IMR-90 (cell line): ENCODE results near the gene RNF217. TPM values are rescaled to one million over a fixed set of nuclear protein-coding genes. Genes with fewer than 3 reads are reported as not detected.
A peak's percentile ranks its signal among the peaks of the same experiment; 100 is the strongest.
"Not testable (repeated sequence)": the region's sequence is repeated elsewhere in the genome, so short reads cannot be mapped to it uniquely, and the experiment has no call there.

Experiments used
- ATAC-seq: fragments of 200-7000 bp; cut with Tn5 transposase; 2 replicates; pipeline ENCODE4 v1.9.1; 2020; ENCODE audit warnings: low read depth, mild to moderate bottlenecking, moderate library complexity
- BruUV-seq: library from RNA; stranded (reverse); fragments of 400-500 nt; replicated peaks from 2 replicates; lab custom pipeline; 2021; lab: Mats Ljungman, UMichigan
- CTCF ChIA-PET: fragments of 300-600 bp; formaldehyde crosslinking; extraction: SDS; loops from one replicate; lab custom pipeline; 2021; ENCODE audit warnings: antibody characterized with exemption; lab: Yijun Ruan, JAX
- POLR2A ChIA-PET: fragments of 300-600 bp; sonication (Branson Sonifier 250); formaldehyde crosslinking; loops from one replicate; lab custom pipeline; 2022; ENCODE audit warnings: antibody characterized with exemption; ENCODE audit not compliant: unreplicated experiment; lab: Charles Lee
- DNase-seq: peaks from one replicate; pipeline ENCODE4 v3.0.0; 2013
- H2AFZ ChIP-seq: replicated peaks from 2 replicates; pipeline ENCODE3; 2013; ENCODE audit warnings: low read length, mild to moderate bottlenecking; ENCODE audit not compliant: poor library complexity
- H2AK5ac ChIP-seq: 2 replicates; pipeline ENCODE4 v1.6.1; 2013; ENCODE audit warnings: low read depth, low read length, inconsistent platforms
- H2AK9ac ChIP-seq: replicated peaks from 2 replicates; pipeline ENCODE3; 2013; ENCODE audit warnings: mild to moderate bottlenecking, low read depth, low read length, moderate library complexity; ENCODE audit not compliant: poor library complexity
- H2BK120ac ChIP-seq: 2 replicates; pipeline ENCODE4 v1.6.1; 2013; ENCODE audit warnings: low read depth, low read length, inconsistent platforms
- H2BK15ac ChIP-seq: 3 replicates; pipeline ENCODE4 v1.6.1; 2013; ENCODE audit warnings: low read depth, low read length, inconsistent platforms
- H2BK20ac ChIP-seq: 2 replicates; pipeline ENCODE4 v1.6.1; 2013; ENCODE audit warnings: low read depth, mild to moderate bottlenecking, inconsistent platforms, low read length, moderate library complexity
- H2BK5ac ChIP-seq: 2 replicates; pipeline ENCODE4 v1.6.1; 2013; ENCODE audit warnings: mild to moderate bottlenecking, low read depth, low read length, inconsistent platforms; ENCODE audit not compliant: poor library complexity, severe bottlenecking
- H3K14ac ChIP-seq: replicated peaks from 2 replicates; pipeline ENCODE4 v1.6.1; 2013; ENCODE audit warnings: low read depth, low read length, inconsistent platforms
- H3K18ac ChIP-seq: 2 replicates; pipeline ENCODE4 v1.6.1; 2013; ENCODE audit warnings: low read depth, low read length, control low read depth
- H3K23ac ChIP-seq: 2 replicates; pipeline ENCODE4 v1.6.1; 2013; ENCODE audit warnings: low read depth, low read length, inconsistent platforms
- H3K27ac ChIP-seq: 2 replicates; pipeline ENCODE4 v1.5.1; 2013; ENCODE audit warnings: mild to moderate bottlenecking, control low read depth, low read length; ENCODE audit not compliant: insufficient read depth
- H3K27me3 ChIP-seq: 2 replicates; pipeline ENCODE4 v1.6.1; 2013; ENCODE audit warnings: low read length; ENCODE audit not compliant: control insufficient read depth, insufficient read depth
- H3K36me3 ChIP-seq: 2 replicates; pipeline ENCODE4 v1.6.1; 2013; ENCODE audit warnings: low read length, mixed read lengths; ENCODE audit not compliant: control insufficient read depth, insufficient read depth
- H3K4ac ChIP-seq: 2 replicates; pipeline ENCODE4 v1.6.1; 2013; ENCODE audit warnings: low read depth, low read length, inconsistent platforms
- H3K4me1 ChIP-seq: 2 replicates; pipeline ENCODE4 v1.6.1; 2013; ENCODE audit warnings: low read length, mixed read lengths; ENCODE audit not compliant: control insufficient read depth, insufficient read depth
- H3K4me2 ChIP-seq: 2 replicates; pipeline ENCODE4 v1.6.1; 2013; ENCODE audit warnings: low read depth, mild to moderate bottlenecking, control low read depth, low read length, moderate library complexity
- H3K4me3 ChIP-seq: 2 replicates; pipeline ENCODE4 v1.5.1; 2013; ENCODE audit warnings: low read depth, mild to moderate bottlenecking, control low read depth, low read length, moderate library complexity; ENCODE audit not compliant: insufficient read depth
- H3K56ac ChIP-seq: 2 replicates; pipeline ENCODE4 v1.6.1; 2013; ENCODE audit warnings: low read length, inconsistent platforms; ENCODE audit not compliant: insufficient read depth; ENCODE audit errors: extremely low read depth
- H3K79me1 ChIP-seq, 2 experiments: 2 replicates each; pipeline ENCODE4 v1.6.1; 2013; ENCODE audit warnings: low read length in 2 of 2, inconsistent platforms in 1 of 2, low read depth in 1 of 2
- H3K9ac ChIP-seq: 2 replicates; pipeline ENCODE4 v1.6.1; 2013; ENCODE audit warnings: low read depth, low read length, control low read depth
- H3K9me1 ChIP-seq: 2 replicates; pipeline ENCODE4 v1.6.1; 2013; ENCODE audit warnings: low read length, inconsistent platforms; ENCODE audit not compliant: insufficient read depth
- H3K9me3 ChIP-seq: 2 replicates; pipeline ENCODE4 v1.6.1; 2013; ENCODE audit warnings: low read length; ENCODE audit not compliant: control insufficient read depth, insufficient read depth
- H4K20me1 ChIP-seq: 2 replicates; pipeline ENCODE4 v1.6.1; 2013; ENCODE audit warnings: low read length, inconsistent platforms; ENCODE audit not compliant: insufficient read depth
- H4K5ac ChIP-seq: 2 replicates; pipeline ENCODE4 v1.6.1; 2013; ENCODE audit warnings: mild to moderate bottlenecking, low read depth, low read length, control low read depth
- H4K8ac ChIP-seq, 2 experiments: 2 replicates each; pipeline ENCODE4 v1.6.1; 2013; ENCODE audit warnings: low read depth in 2 of 2, low read length in 2 of 2, control low read depth in 1 of 2, inconsistent platforms in 1 of 2
- H4K91ac ChIP-seq: 2 replicates; pipeline ENCODE4 v1.6.1; 2013; ENCODE audit warnings: low read depth, low read length, inconsistent platforms; ENCODE audit not compliant: insufficient read depth
- FOS ChIP-seq: fragments of 150-350 bp; IDR thresholded peaks from 2 replicates; pipeline ENCODE4 v1.6.1; 2016; ENCODE audit warnings: low read depth, low read length
- WGBS, 2 experiments: methylation state at CpG; one replicate each; pipeline versions ENCODE4 v1.1.5 to v1.1.7; 2013; ENCODE audit warnings: missing lambda C conversion rate in 2 of 2; ENCODE audit not compliant: insufficient read length in 1 of 2; ENCODE audit errors: extremely low coverage in 2 of 2; 5-methylcytosine and 5-hydroxymethylcytosine counted together
- dilution Hi-C: fragments of 300-500 bp; cut with HindIII; formaldehyde crosslinking; loops from one replicate; pipeline ENCODE4 v1.14.3; 2018; ENCODE audit warnings: low sequenced_read_pairs; ENCODE audit not compliant: unreplicated experiment
- in situ Hi-C: fragments of 300-500 bp; cut with MboI; formaldehyde crosslinking; loops from 3 replicates; pipeline ENCODE4 v1.14.3; 2019; ENCODE audit warnings: low sequenced_read_pairs, inconsistent platforms, mixed read lengths
- intact Hi-C: fragments of 100-400 bp; cut with micrococcal nuclease; formaldehyde crosslinking; loops from 2 replicates; pipeline ENCODE4 v1.10.0; 2022
- polyA plus RNA-seq, 3 experiments: library from polyadenylated mRNA; depleted of rRNA; stranded (reverse); fragments of >200 nt; gene quantifications; 2 replicates each; pipeline ENCODE4 v1.2.3, GENCODE V29; 2012; ENCODE audit warnings: low replicate concordance in 1 of 3
- total RNA-seq: library from RNA; depleted of rRNA; stranded (reverse); fragments of >200 nt; gene quantifications from 2 replicates; pipeline ENCODE4 v1.2.3, GENCODE V29; 2012

The RNF217 gene
- total and polyA plus RNA-seq, 2 of the 4 experiments (the other 2 are of a cell fraction): 11.7 to 20.4 TPM

DNA sequence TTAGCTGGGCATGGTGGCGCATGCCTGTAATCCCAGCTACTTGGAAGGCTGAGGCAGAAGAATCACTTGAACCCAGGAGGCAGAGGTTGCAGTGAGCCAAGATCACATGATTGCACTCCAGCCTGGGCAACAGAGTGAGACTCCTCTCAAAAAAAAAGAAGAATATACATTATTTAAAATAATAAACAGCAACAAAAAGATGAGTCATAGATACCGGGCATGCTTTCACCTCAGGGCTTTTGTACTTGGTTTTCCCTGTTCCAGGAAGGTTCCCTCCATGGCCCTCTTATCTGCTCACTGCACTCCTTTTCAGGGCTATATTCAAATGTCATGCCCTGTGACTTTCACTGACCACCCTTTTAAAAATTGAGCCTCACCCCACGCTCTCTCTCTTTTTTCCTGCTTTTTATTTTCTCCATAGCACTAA is 3.2 kb downstream of the RNF217 start:
- H3K23ac ChIP-seq, H3K9ac ChIP-seq, H2BK15ac ChIP-seq, H3K9me1 ChIP-seq, H2AK5ac ChIP-seq, POLR2A ChIA-PET, H3K9me3 ChIP-seq, BruUV-seq, H3K56ac ChIP-seq, H2AK9ac ChIP-seq, H3K36me3 ChIP-seq, H3K27me3 ChIP-seq, H3K4me1 ChIP-seq, dilution Hi-C loops, H2BK20ac ChIP-seq, H3K14ac ChIP-seq, ATAC-seq, H2AFZ ChIP-seq, H3K4me3 ChIP-seq: not testable (repeated sequence)
- Histone ChIP-seq H4K20me1 (peaks cover 31% of the 10 kb centered on the region; the same call in 1 of the 2 replicates), H2BK120ac (peak overlapping the region; percentile 0; the same call in 1 of the 2 replicates), H3K4me2 (peak overlapping the region; percentile 82), H2BK5ac (peak overlapping the region; percentile 76), H4K91ac (peak overlapping the region; percentile 43; the same call in 1 of the 2 replicates), H3K18ac (peak overlapping the region; percentile 48; the same call in 1 of the 2 replicates), H4K8ac (0 out of 4 replicates have a peak overlapping the region, but pooled peaks of 1 of the 2 experiments have one; percentile 57), H4K5ac (peak overlapping the region; percentile 8; the same call in 1 of the 2 replicates), H3K27ac (peak overlapping the region; percentile 50; the same call in 1 of the 2 replicates), H3K4ac (peak overlapping the region; percentile 48), H3K79me1 (peaks cover 13 to 55% of the 10 kb centered on the region in 2 experiments)
- WGBS, 2 experiments: 0% methylated on average over 1 of the region's 3 CpGs; no CpG with 5 or more reads in 1 of the 2 experiments
- in situ Hi-C loops: loop anchor here (25.0 kb wide), 1 partner anchor 147 kb away; no protein-coding TSS in a partner anchor
- DNase-seq: peak; percentile 39
- CTCF ChIA-PET: interaction anchor here (0.7 kb wide), 1 partner anchor 94 kb away, joined by 3 read pairs; no protein-coding TSS in a partner anchor
- peak; percentile 59 for TF ChIP-seq FOS
- intact Hi-C loops: loop anchor here (2.0 kb wide), 1 partner anchor 49 kb away; no protein-coding TSS in a partner anchor
